Endothelial cell of umbilical vein (primary cell): ENCODE results near the gene CIPC.

ENCODE experiments used
- CTCF ChIP-seq, 2 donors: IDR thresholded peaks; 1 replicate in 1 of 2; 2 replicates in 1 of 2; pipeline ENCODE4 v1.5.1; 2011; ENCODE audit warnings: low read length in 2 of 2, mild to moderate bottlenecking in 2 of 2, moderate library complexity in 2 of 2, control low read depth in 1 of 2, inconsistent platforms in 1 of 2, low read depth in 1 of 2; ENCODE audit not compliant: insufficient read depth in 1 of 2; ENCODE audit errors: extremely low read depth in 1 of 2
- EZH2 ChIP-seq: IDR thresholded peaks from 2 replicates; pipeline ENCODE4 v1.6.1; 2012; ENCODE audit warnings: borderline replicate concordance, low read depth, mild to moderate bottlenecking, moderate library complexity, low read length, inconsistent platforms; ENCODE audit not compliant: severe bottlenecking
- FOS ChIP-seq: IDR thresholded peaks from 2 replicates; pipeline ENCODE4 v1.6.1; 2011; ENCODE audit warnings: mild to moderate bottlenecking, low read length, moderate library complexity, borderline replicate concordance; ENCODE audit not compliant: insufficient read depth
- GATA2 ChIP-seq: IDR thresholded peaks from 2 replicates; pipeline ENCODE4 v1.7.0; 2011; ENCODE audit warnings: low read depth, mild to moderate bottlenecking, moderate library complexity, mixed read lengths, low read length; ENCODE audit not compliant: insufficient read length, insufficient read depth
- JUN ChIP-seq: IDR thresholded peaks from 2 replicates; pipeline ENCODE4 v1.6.1; 2011; ENCODE audit warnings: borderline replicate concordance, low read depth; ENCODE audit not compliant: insufficient read length, insufficient read depth
- MAX ChIP-seq: IDR thresholded peaks from 2 replicates; pipeline ENCODE4 v1.6.1; 2011; ENCODE audit not compliant: insufficient read depth, insufficient read length
- MYC ChIP-seq: IDR thresholded peaks from one replicate; pipeline ENCODE4 v1.6.1; 2011; ENCODE audit warnings: mild to moderate bottlenecking, low read depth, low read length
- POLR2A ChIP-seq: IDR thresholded peaks from 2 replicates; pipeline ENCODE4 v1.6.1; 2012; ENCODE audit warnings: low read depth, mild to moderate bottlenecking, control low read depth, low read length
- POLR2AphosphoS5 ChIP-seq: IDR thresholded peaks from 2 replicates; pipeline ENCODE4 v1.6.1; 2012; ENCODE audit warnings: low read depth, mild to moderate bottlenecking, control low read depth, low read length, moderate library complexity; ENCODE audit not compliant: insufficient read depth

- no peak for TF ChIP-seq EZH2
- peak; percentile 72 to 79 for TF ChIP-seq CTCF (IDR thresholded peaks at IDR 0.05; ENCODE audit: extremely low read depth in 1 of 2, insufficient read depth in 1 of 2, low read depth in 1 of 2, low read length in 2 of 2)
- TF ChIP-seq POLR2AphosphoS5, result no peak
- no peak for TF ChIP-seq MAX
- no peak for TF ChIP-seq POLR2A
- TF ChIP-seq FOS, result no peak
- TF ChIP-seq JUN, result no peak
- no peak for TF ChIP-seq GATA2
- TF ChIP-seq MYC, result no peak
Measured at GRCh38 chr14:77094672-77095284, 3.3 kb upstream of the CIPC start.
